Posterior cingulate gyrus (tissue), 11 donors: Measurements from ENCODE around the gene SRP72.
A peak's percentile ranks its signal among the peaks of the same experiment; 100 is the strongest.

Source experiments
- DNase-seq, 10 donors: peaks; one replicate each; pipeline versions ENCODE4 v3.0.0 to v3.0.0-alpha.2; 2020 to 2021; ENCODE audit warnings: mixed read lengths in 3 of 10
- intact Hi-C: fragments of 100-400 bp; cut with DNase I; formaldehyde crosslinking; loops from one replicate; pipeline ENCODE4 v1.15.1; 2023

SRP72 gene

DNA sequence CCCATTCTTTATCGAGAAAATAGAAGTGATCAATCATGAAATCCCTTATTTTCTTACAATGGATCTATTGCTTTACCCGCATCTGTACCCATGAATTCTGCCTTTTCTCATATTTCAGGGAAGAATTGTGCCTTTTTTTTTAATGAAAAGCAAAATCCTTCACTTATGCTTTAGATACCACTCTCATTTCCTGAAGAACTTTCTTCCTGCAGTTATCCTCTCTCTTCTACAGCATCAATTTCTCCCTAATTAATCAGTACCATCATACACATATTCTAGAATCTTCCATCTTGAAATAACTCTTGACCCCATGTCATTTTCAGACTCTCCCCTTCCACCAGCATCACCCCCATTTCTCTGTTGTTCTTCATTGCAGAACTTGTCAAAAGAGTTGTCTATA, 64.8 kb downstream of the SRP72 start:
- intact Hi-C loops: no loop called here
- DNase-seq: no peak

DNA sequence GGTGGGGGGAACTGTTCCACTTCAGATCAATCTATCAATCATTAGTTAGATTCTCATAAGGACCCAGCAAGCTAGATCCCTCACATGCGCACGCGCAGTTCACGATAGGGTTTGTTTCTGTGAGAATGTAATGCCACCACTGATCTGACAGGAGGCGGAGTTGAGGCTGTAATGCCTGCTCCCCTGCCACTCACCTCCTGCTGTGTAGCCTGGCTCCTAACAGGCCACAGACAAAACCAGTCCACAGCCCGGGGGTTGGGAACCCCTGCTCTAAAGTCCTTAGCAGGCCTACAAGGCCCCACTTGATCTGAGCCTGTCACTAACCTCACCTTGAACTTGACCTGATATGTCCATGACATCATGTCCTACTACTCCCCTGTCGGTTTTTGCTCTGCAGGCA, 68.5 kb downstream of the SRP72 start:
- intact Hi-C loops: no loop called here
- no peak for DNase-seq

DNA sequence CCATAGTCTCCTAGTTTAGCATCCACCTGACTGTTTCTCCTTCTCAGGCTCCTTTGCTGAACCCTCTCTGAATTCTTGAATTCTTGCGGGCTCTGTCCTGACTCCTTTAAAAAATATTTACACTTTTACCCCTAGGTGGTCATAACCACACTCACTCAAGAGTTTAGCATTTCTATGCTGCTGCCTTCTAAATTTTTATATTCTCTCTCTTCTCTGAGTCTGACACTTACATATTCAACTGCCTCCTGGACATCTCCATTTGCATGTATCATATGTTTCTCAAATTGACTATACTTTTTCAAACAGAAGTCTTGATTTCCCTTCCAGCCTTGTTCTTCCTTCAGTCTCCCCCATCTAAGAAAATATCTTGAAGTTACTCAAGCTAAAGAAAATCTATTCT, 69.7 kb downstream of the SRP72 start:
- no peak for DNase-seq
- intact Hi-C loops: no loop called here

DNA sequence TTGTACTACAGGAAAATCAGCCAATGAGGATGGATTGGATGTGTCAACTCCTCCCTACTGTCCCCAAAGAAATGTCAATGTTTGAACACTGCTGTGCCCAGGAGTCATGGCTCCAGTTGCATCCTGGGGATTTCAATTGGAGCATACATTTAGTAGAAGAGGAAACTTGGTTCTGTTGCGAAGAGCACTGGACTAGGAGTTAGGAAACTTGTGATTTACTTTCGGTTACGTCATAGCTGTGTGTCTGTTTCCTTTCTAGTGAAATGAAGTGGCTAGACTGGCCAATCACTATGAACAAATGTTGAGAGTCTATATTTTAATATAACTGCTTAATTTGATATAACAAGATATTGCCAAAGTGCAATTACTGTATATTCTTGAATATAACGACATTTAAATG, 73.4 kb downstream of the SRP72 start:
- DNase-seq: no peak
- intact Hi-C loops: loop anchor here (5.0 to 10.0 kb wide), 2 partner anchors 104 to 254 kb away; partner anchors contain the start of genes PAICS and PPAT

DNA sequence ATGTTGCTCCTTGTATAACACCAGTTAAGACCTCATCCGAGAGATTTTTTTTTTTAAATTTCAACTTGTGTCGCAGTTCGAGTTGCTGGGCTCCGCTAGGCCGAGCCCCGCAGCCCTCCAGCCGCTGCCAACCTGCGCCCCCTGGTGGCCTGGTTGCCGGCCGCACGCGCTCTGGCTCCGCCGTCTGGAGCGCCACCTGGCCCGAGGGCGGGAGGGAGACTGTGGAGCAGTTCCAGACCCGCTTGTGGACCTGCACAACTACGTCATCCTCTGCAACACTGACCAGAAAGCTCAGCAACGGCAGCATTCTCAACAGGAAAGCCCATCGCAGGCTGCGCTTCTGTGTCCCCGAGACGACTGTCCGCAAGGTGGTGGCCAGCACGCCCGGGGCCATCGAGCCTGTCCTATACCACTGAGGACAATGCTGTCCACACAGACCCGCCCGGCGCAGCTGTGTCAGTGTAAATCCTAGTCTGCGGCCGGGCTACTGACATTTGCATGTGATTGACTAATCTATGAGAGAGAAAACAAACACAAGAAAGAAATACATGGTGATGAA, 77.2 kb downstream of the SRP72 start:
- peak; percentile 80 to 98 (median 90) for DNase-seq
- intact Hi-C loops: loop anchor here (1.0 to 10.0 kb wide), 4 partner anchors 76 to 250 kb away; partner anchors contain the start of genes PAICS and PPAT

DNA sequence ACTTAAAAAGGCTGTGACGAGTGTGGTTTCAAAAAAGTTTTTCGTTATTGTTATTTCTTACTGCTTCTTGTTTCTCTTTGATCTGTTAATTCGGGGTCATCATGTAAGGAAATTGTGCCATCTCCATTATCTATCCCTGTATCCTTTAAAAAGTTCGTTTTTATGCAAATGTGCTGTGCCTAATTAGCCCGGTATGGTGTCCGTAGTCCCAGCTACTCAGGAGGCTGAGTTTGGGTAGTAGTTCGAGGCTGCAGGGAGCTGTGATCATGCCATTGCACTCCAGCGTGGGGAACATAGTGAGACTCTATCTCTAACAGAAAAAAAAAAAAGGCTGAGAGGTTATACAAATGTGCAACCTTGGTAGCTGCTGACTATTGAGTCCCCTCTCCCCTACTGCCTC, 83.2 kb downstream of the SRP72 start:
- intact Hi-C loops: no loop called here
- DNase-seq: no peak

DNA sequence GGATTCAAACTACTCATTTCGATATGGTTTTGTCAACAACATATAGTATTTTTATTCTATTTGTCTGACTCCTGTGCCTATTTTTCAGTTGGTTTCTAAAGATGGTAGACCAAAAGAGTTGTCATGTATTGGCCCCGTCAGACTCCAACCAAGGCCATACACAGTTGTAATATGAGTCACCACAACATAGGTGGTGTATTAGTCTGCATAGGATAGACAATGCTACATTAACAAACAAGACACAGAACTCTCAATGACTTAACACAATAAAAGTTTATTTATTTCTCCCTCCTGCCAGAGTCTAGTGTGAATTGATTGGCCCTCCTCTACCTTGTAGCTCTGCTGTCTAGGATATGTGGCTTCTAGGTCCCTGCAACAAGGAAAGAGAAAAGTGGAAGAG, 84.1 kb downstream of the SRP72 start:
- intact Hi-C loops: no loop called here
- DNase-seq: no peak

DNA sequence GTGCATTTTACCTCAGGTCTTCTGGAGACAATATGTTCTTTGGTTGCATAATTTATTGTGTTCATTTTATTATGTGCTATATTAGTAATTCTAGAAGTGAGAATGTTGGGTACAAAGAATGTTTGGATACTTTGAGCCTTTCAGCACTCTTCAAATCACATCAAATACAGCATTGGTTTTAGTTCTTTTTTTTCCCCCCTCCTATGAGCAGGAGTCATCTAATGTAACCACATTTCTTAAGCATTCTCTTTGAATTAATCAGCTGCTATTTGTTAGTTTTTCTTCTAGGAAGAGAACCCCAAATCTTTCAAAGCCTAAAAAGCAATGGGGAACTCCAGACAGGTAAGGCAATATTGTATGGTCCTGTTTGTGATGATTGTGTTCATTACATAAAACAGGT, 84.9 kb downstream of the SRP72 start:
- no peak for DNase-seq
- intact Hi-C loops: no loop called here
